Kidney (tissue), 14 donors: ENCODE measurements around the gene DGAT2L6. TPM values are rescaled to one million over a fixed set of nuclear protein-coding genes. Genes with fewer than 3 reads are reported as not detected.

ENCODE experiments used
- DNase-seq, 5 donors: peaks; one replicate each; pipeline ENCODE4 v3.0.0-alpha.2; 2013 to 2020
- FAIRE-seq: peaks from 2 replicates; lab custom pipeline; 2012; peaks lifted over from hg19 to GRCh38; lab: Jason Lieb, UNC
- H3K27ac ChIP-seq, 2 donors: one replicate each; pipeline ENCODE4 v1.7.0; 2013; ENCODE audit warnings: low read depth in 2 of 2, low read length in 2 of 2, inconsistent platforms in 1 of 2
- H3K27me3 ChIP-seq: one replicate; pipeline ENCODE4 v1.7.1; 2013; ENCODE audit warnings: low read length, inconsistent platforms; ENCODE audit not compliant: control insufficient read depth, insufficient read depth
- H3K36me3 ChIP-seq, 3 donors: one replicate each; pipeline versions ENCODE4 v1.7.0 to v1.7.1; 2013; ENCODE audit warnings: low read length in 3 of 3, control low read depth in 1 of 3, inconsistent platforms in 1 of 3; ENCODE audit not compliant: insufficient read depth in 3 of 3, control insufficient read depth in 2 of 3
- H3K4me1 ChIP-seq, 3 donors: one replicate each; pipeline versions ENCODE4 v1.7.0 to v1.7.1; 2013; ENCODE audit warnings: low read length in 3 of 3, inconsistent platforms in 1 of 3, low read depth in 1 of 3; ENCODE audit not compliant: control insufficient read depth in 2 of 3, insufficient read depth in 2 of 3
- H3K4me3 ChIP-seq, 3 donors: one replicate each; pipeline versions ENCODE4 v1.7.0 to v1.8.1; 2013; ENCODE audit warnings: low read length in 3 of 3, control low read depth in 1 of 3, inconsistent platforms in 1 of 3
- H3K9ac ChIP-seq, 3 donors: one replicate each; pipeline versions ENCODE4 v1.7.0 to v1.7.1; 2013; ENCODE audit warnings: low read length in 3 of 3, control low read depth in 1 of 3, inconsistent platforms in 1 of 3
- H3K9me3 ChIP-seq, 3 donors: one replicate each; pipeline versions ENCODE4 v1.7.0 to v1.7.1; 2013; ENCODE audit warnings: low read length in 3 of 3, control low read depth in 1 of 3, inconsistent platforms in 1 of 3; ENCODE audit not compliant: control insufficient read depth in 2 of 3, insufficient read depth in 1 of 3
- intact Hi-C: fragments of 100-400 bp; cut with DNase I; formaldehyde crosslinking; loops from one replicate; pipeline ENCODE4 v1.11.1; 2022
- polyA plus RNA-seq: library from polyadenylated mRNA; stranded (reverse); fragments of 350-450 nt; fragmentation: Illumina TruSeq; extraction: RNeasy Lipid Tissue Mini Kit (QIAGEN cat#74804); gene quantifications from one replicate; pipeline ENCODE4 v1.2.3, GENCODE V29; 2014; ENCODE audit warnings: low read depth, low replicate concordance; ENCODE audit not compliant: insufficient read depth
- total RNA-seq: library from RNA; stranded (reverse); fragmentation: NEBNext Ultra II Directional; extraction: Animal tissue kit (Norgen Biotek cat#: 25700); gene quantifications from one replicate; pipeline ENCODE4 v1.2.1, GENCODE V29; 2021
- TF ChIP-seq, protein P1 (sequence below): IDR thresholded peaks from 3 replicates; pipeline ENCODE4 v1.5.1; 2012; ENCODE audit warnings: mild to moderate bottlenecking, moderate library complexity, borderline replicate concordance; ENCODE audit not compliant: insufficient read depth; ENCODE audit errors: extremely low read depth
- donor health status: control.
- donor health status: control.
- donor health status: control.
- donor health status: control.
- donor health status: control.
- donor health status: DM: yes; HTN: yes; CAD: no.
- donor health status: Normal renal cell carcinoma (clear cell type).

Gene DGAT2L6
- total and polyA plus RNA-seq, 2 donors from 2014 or later, result not detected

DNA sequence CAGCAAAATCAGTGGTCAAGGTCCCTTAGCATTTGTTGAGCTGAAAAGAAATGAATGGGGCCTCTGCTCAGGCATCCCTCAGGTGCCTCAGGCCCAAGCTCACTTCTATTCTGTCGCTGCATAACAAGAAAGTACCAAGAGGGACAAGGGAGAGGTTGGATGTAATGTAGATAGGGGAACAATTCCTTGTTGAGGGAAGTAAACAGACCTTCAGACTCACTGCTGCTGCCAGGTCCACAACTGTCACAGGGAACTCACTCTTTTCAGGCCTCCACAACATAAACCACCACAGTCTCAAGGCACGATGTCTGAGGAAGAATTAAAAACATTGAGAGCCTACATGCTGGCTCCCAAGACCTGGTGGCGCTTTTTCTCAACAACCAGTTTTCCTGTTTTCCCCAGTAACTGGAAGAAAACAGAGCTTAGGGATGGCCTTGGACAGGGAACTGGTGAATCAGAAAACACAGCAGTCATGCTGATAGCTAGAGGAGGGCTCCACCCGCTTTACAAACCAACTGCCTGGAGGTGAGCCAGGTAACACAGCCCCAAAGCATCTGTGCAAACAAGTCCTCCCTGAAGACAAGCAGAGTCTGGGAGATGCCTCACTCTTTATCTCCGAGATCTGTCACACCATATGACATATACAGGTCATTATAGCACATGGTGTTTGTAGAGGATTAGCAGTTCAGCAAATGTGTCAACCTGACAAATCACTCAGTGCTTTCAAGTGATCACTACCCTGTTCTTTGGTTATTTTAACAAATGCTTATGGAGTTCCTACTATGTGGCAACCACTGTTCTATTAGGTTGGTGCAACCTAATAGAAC lies 42.9 kb downstream of the DGAT2L6 start:
- intact Hi-C loops, result no loop called here
- TF ChIP-seq, protein P1, sequence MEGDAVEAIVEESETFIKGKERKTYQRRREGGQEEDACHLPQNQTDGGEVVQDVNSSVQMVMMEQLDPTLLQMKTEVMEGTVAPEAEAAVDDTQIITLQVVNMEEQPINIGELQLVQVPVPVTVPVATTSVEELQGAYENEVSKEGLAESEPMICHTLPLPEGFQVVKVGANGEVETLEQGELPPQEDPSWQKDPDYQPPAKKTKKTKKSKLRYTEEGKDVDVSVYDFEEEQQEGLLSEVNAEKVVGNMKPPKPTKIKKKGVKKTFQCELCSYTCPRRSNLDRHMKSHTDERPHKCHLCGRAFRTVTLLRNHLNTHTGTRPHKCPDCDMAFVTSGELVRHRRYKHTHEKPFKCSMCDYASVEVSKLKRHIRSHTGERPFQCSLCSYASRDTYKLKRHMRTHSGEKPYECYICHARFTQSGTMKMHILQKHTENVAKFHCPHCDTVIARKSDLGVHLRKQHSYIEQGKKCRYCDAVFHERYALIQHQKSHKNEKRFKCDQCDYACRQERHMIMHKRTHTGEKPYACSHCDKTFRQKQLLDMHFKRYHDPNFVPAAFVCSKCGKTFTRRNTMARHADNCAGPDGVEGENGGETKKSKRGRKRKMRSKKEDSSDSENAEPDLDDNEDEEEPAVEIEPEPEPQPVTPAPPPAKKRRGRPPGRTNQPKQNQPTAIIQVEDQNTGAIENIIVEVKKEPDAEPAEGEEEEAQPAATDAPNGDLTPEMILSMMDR, result no peak
- no peak overlapping the region for H3K9ac ChIP-seq
- H3K4me3 ChIP-seq, result no peak overlapping the region
- no peaks in the 10 kb centered on the region for H3K27me3 ChIP-seq
- no peak for DNase-seq
- H3K36me3 ChIP-seq, result no peaks in the 10 kb centered on the region
- H3K27ac ChIP-seq, result no peak overlapping the region
- FAIRE-seq, result no peak
- H3K9me3 ChIP-seq, result no peaks in the 10 kb centered on the region
- no peaks in the 10 kb centered on the region for H3K4me1 ChIP-seq

DNA sequence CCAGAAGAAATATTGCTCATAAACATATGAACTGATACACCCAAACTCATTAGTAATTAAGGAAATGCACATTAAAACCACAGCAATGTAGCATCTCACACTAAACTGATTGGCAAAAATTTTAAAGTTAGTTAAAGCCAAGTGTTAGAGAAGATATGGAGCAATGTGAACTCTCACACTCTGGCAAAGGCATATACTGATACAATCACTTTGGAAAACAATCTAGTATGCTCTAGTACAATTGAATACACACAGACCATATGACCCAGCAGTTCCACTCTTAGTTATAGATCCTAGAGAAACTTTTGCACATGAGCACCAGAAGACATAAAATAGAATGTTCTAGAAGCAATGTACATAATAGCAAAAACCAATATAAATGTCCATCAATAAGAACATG lies 48.8 kb downstream of the DGAT2L6 start:
- Histone ChIP-seq H3K27ac (no peak overlapping the region), H3K36me3 (no peaks in the 10 kb centered on the region), H3K4me3 (no peak overlapping the region), H3K9me3 (no peaks in the 10 kb centered on the region), H3K9ac (no peak overlapping the region), H3K4me1 (no peaks in the 10 kb centered on the region), H3K27me3 (no peaks in the 10 kb centered on the region)
- TF ChIP-seq, protein P1, result no peak
- intact Hi-C loops, result no loop called here
- DNase-seq (no peak), FAIRE-seq (peak; percentile 27)

DNA sequence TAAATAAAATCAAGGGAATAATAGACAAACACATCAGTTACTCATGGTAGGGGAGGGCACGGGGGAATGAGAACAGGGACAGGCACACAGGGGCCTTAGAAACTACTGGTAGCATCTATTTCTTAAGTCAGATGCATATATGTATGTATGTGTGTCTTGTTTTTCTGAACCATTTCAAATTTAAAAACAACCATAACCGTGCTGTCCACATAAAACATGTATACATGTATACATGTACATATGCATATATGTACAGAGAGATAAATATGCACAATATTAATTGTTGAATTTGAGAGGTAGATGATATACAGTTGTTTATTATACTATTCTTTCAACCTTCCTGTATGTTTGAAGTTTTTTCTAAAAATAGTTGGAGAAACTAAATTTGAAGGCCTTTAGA lies 49.4 kb downstream of the DGAT2L6 start:
- TF ChIP-seq, protein P1, result no peak
- Histone ChIP-seq H3K27ac (no peak overlapping the region), H3K9ac (no peak overlapping the region), H3K27me3 (no peaks in the 10 kb centered on the region), H3K4me1 (no peaks in the 10 kb centered on the region), H3K4me3 (no peak overlapping the region), H3K36me3 (no peaks in the 10 kb centered on the region), H3K9me3 (no peaks in the 10 kb centered on the region)
- intact Hi-C loops, result no loop called here
- DNase-seq (no peak), FAIRE-seq (no peak)
